Uterus (tissue), 4 donors: ENCODE measurements around the gene GBGT1. TPM values are rescaled to one million over a fixed set of nuclear protein-coding genes. Genes with fewer than 3 reads are reported as not detected.

Experiments
- DNase-seq, 2 donors: peaks; one replicate each; pipeline ENCODE4 v3.0.0-alpha.2; 2019 to 2020
- H3K27ac ChIP-seq, 2 donors: fragments of 200-600 bp; sonication (generic); 1 replicate in 1 of 2; 2 replicates in 1 of 2; pipeline ENCODE4 v1.5.1; 2016 to 2018
- H3K27me3 ChIP-seq, 2 donors: fragments of 200-600 bp; sonication (generic); one replicate each; pipeline ENCODE4 v1.5.1; 2018 to 2019; ENCODE audit warnings: control low read depth in 1 of 2
- H3K36me3 ChIP-seq, 2 donors: fragments of 200-600 bp; sonication (generic); one replicate each; pipeline ENCODE4 v1.5.1; 2019; ENCODE audit warnings: control low read depth in 1 of 2
- H3K4me1 ChIP-seq, 2 donors: fragments of 200-600 bp; sonication (generic); one replicate each; pipeline ENCODE4 v1.5.1; 2018 to 2019; ENCODE audit warnings: control low read depth in 1 of 2
- H3K4me3 ChIP-seq, 2 donors: fragments of 200-600 bp; sonication (generic); 1 replicate in 1 of 2; 2 replicates in 1 of 2; pipeline ENCODE4 v1.5.1; 2018 to 2019; ENCODE audit warnings: mild to moderate bottlenecking in 1 of 2
- H3K9me3 ChIP-seq, 2 donors: fragments of 200-600 bp; sonication (generic); one replicate each; pipeline ENCODE4 v1.5.1; 2019; ENCODE audit warnings: control low read depth in 1 of 2
- CTCF ChIP-seq, 4 experiments: fragments of 200-600 bp in 2 of 4; fragments of 450-650 bp in 2 of 4; sonication (generic) in 2 of 4; IDR thresholded peaks; one replicate each; pipeline ENCODE4 v1.5.1; 2016 to 2019; ENCODE audit warnings: antibody characterized with exemption in 4 of 4, mild to moderate bottlenecking in 2 of 4, moderate library complexity in 1 of 4
- POLR2A ChIP-seq, 2 donors: fragments of 450-650 bp; IDR thresholded peaks; one replicate each; pipeline ENCODE4 v1.6.1; 2016; ENCODE audit warnings: antibody characterized with exemption in 2 of 2, mild to moderate bottlenecking in 1 of 2, moderate library complexity in 1 of 2
- intact Hi-C: fragments of 100-400 bp; cut with DNase I; formaldehyde crosslinking; loops from one replicate; pipeline ENCODE4 v1.15.1; 2023; ENCODE audit warnings: low total_unique reads
- total RNA-seq, 4 donors: library from RNA; depleted of rRNA in 3 of 4; stranded (reverse); fragments of >200 nt in 3 of 4; gene quantifications; one replicate each; pipeline versions ENCODE4 v1.1.0 to v1.2.4, GENCODE V29; 2014 to 2023
- donor health status: DM: yes; HTN: yes; CAD: no.

GBGT1 gene
- total RNA-seq, 4 donors from 2014 or later: 3.5 to 28.5 (median 9.8) TPM

DNA sequence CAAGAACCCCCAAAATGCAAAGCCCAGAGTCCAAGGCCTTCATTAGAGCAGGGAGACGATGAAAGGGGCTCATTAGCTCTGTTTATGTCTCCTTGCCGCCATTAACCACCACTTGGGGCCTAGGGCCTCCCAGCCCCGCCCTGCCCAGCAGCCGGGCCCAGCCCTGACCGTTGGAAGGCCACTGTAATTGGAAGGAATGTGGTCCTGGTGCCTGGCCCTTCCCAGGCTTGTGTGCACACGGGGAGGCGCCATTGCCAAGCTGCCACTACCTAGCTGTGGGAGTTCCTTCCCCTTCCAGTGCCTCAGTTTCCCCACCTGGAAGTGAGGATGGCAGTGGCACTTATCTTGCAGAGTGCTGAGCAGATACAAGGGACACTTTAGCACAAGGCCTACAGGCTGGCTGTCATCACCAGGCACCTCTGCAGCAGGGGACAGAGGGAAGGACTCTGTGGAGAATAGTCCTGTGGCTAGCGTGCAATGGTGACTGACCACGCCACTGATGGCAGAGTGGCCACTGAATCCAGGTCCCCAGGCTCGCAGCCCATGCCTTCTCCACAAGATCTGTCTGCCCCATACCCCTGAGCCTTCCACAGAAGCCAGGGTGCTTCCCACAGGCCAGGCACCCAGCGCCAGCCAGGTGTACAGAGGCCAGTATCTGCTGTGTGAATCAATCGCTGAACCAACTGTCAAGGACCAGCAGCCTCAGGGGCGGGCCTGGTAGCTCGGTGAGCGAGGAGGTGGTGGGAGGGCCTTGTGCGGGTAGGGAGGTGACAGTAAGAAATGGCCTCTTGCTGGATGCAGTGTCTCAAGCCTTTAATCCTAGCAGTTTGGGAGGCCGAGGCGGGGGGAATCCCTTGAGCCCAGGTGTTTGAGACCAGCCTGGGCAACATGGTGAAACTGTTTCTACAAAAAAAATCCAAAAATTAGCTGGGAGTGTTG is 20.8 kb downstream of the GBGT1 start:
- DNase-seq: no peak
- Histone ChIP-seq H3K27me3 (no peaks in the 10 kb centered on the region), H3K9me3 (no peaks in the 10 kb centered on the region), H3K36me3 (no peaks in the 10 kb centered on the region), H3K4me3 (no peak overlapping the region), H3K27ac (no peak overlapping the region), H3K4me1 (peaks cover 4 to 22% of the 10 kb centered on the region in 2 donors)
- intact Hi-C loops: loop anchor here (5.0 to 10.0 kb wide), 2 partner anchors 41 to 118 kb away; no protein-coding TSS in a partner anchor
- TF ChIP-seq POLR2A (IDR thresholded peaks at IDR 0.05): no peak
- no peak for TF ChIP-seq CTCF (IDR thresholded peaks at IDR 0.05)

DNA sequence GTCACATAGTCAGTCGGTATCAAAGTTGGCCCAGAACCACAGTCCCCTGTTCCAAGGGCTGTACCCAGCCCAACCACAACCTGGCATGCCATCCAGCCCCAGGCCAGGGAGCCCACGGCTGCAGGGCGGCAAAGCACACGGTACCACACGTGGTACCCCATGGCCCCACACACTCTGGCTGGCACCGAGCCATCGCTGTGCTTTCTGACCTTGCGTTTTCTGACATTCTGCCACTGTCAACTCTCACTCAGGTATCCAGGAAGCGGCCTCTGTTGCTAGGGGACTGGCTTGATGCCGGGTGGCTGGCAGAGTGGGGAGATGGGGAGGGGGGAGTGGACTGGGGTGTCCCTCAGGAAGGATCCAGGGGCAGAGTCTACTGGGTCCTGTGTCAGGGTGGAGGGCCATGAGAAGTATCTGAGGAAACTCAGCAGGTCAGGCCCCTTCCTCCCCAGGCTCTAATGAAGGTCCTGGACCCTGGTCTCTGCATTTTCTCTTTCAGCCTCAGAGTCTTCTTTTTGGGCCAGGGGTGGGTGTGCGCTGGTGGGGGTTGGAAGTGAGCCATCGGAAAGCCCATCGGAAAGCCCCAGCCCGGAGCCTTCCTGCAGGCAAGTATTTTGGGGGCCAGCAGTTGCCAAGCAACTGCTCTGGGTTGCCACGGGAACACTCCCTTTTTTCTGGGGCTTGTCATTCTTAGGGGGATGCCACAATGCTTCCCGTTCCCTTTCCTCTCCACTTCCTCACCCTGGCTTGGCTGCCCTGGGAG is 21.7 kb downstream of the GBGT1 start:
- no peaks in the 10 kb centered on the region for H3K9me3 ChIP-seq
- DNase-seq: peak in 1 of 2 donors; percentile 55
- no peaks in the 10 kb centered on the region for H3K27me3 ChIP-seq
- H3K4me1 ChIP-seq: peaks cover 4 to 14% of the 10 kb centered on the region in 2 donors
- TF ChIP-seq POLR2A (IDR thresholded peaks at IDR 0.05) (no peak), CTCF (IDR thresholded peaks at IDR 0.05) (no peak)
- no peak overlapping the region for H3K4me3 ChIP-seq
- intact Hi-C loops: loop anchor here (5.0 to 10.0 kb wide), 2 partner anchors 40 to 117 kb away; no protein-coding TSS in a partner anchor
- no peak overlapping the region for H3K27ac ChIP-seq
- H3K36me3 ChIP-seq: no peaks in the 10 kb centered on the region

DNA sequence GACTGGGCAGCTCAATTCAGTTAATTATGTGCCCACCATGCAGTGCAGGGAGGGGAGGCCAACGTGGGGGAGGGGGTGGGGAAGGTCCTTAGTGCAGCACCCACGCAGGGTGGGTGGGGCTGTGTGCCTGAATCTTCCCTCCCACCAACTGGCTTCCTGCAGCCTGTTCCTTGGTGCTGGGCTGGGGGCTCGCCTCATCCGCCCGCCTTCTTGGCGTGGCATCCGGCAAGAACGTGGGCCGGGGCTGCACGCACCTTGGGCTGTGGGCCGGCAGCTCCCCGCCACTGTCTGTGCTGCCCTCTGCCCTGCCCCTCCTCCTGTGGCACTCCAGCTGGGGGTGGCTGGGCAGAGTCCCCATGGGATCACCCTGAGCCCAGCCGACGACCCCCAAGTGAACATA is 23.1 kb downstream of the GBGT1 start:
- no peaks in the 10 kb centered on the region for H3K9me3 ChIP-seq
- intact Hi-C loops: loop anchor here (5.0 to 10.0 kb wide), 2 partner anchors 38 to 116 kb away; no protein-coding TSS in a partner anchor
- no peak for DNase-seq
- peaks cover 4 to 15% of the 10 kb centered on the region in 2 donors for H3K4me1 ChIP-seq
- no peaks in the 10 kb centered on the region for H3K27me3 ChIP-seq
- H3K27ac ChIP-seq: no peak overlapping the region
- no peak for TF ChIP-seq CTCF (IDR thresholded peaks at IDR 0.05)
- TF ChIP-seq POLR2A (IDR thresholded peaks at IDR 0.05): no peak
- H3K4me3 ChIP-seq: no peak overlapping the region
- no peaks in the 10 kb centered on the region for H3K36me3 ChIP-seq

DNA sequence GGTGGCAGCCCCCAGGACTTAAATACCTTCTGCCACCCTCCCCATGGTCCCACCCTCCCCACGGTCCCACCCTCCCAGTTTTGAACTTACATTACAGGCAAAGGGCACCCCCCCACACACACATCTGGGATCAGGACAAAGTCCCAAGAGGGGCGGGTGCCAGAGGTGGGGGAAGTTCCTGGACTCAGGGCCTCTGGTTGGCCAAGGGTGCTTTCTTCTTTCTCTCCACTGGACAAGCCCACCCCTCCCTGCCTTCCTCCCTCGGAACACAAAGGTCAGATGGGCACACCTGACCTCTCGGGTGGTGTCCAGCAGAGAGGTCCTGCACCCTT is 23.6 kb downstream of the GBGT1 start:
- Histone ChIP-seq H3K27ac (no peak overlapping the region), H3K4me3 (no peak overlapping the region), H3K36me3 (no peaks in the 10 kb centered on the region), H3K4me1 (peaks cover 4 to 19% of the 10 kb centered on the region in 2 donors), H3K27me3 (no peaks in the 10 kb centered on the region), H3K9me3 (no peaks in the 10 kb centered on the region)
- intact Hi-C loops: loop anchor here (5.0 to 10.0 kb wide), 2 partner anchors 38 to 115 kb away; no protein-coding TSS in a partner anchor
- DNase-seq: no peak
- TF ChIP-seq POLR2A (IDR thresholded peaks at IDR 0.05): no peak
- no peak for TF ChIP-seq CTCF (IDR thresholded peaks at IDR 0.05)
